HG02798 (cell line): Measurements from ENCODE around the gene HOXC5.
"Not testable (repeated sequence)": the region's sequence is repeated elsewhere in the genome, so short reads cannot be mapped to it uniquely, and the experiment has no call there.

ENCODE experiments used
- ATAC-seq: cut with Tn5 transposase; IDR thresholded peaks from one replicate; pipeline ENCODE4 v1.9.1; 2021; ENCODE audit warnings: mild to moderate bottlenecking; ENCODE audit not compliant: unreplicated experiment, poor library complexity

HOXC5 gene

DNA sequence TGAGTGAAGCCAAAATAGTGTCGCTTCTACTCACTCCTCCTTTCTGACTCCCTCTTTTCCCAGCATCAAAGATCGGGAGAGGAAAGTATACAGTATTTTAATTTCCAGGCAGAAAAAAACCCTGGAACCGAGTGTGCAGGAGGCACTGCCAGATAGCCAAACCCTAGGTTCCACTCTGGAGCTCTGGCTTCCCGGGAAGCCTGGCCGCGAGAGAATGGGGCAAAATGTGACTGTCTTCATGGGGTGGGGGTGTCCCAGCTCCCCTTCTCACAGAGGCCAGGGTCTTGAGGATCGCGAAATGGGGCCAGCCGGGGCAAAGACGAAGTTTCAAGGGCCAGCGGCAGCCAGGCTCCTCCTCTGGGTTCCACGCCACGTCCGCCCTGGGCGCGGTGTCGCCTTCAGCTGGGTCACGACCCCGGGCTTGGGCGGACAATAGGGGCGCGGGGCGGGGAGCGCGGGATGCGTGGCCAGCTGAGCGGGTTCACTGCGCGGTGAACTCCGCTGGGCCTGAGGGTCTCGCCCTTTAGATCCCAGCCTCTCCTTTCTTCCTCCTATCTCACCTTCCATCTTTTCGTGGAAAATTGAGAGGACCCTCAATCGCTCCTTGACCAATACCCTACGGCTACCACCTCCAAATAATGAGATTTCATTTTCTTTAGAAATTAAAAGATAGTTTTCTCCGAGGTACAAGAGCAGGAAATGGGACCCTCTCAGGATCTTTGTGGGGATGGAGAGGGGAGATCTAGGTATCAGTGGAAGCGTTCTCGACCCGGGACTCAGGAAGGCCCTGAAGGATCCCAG, 27.5 kb downstream of the HOXC5 start:
- no peak for ATAC-seq

DNA sequence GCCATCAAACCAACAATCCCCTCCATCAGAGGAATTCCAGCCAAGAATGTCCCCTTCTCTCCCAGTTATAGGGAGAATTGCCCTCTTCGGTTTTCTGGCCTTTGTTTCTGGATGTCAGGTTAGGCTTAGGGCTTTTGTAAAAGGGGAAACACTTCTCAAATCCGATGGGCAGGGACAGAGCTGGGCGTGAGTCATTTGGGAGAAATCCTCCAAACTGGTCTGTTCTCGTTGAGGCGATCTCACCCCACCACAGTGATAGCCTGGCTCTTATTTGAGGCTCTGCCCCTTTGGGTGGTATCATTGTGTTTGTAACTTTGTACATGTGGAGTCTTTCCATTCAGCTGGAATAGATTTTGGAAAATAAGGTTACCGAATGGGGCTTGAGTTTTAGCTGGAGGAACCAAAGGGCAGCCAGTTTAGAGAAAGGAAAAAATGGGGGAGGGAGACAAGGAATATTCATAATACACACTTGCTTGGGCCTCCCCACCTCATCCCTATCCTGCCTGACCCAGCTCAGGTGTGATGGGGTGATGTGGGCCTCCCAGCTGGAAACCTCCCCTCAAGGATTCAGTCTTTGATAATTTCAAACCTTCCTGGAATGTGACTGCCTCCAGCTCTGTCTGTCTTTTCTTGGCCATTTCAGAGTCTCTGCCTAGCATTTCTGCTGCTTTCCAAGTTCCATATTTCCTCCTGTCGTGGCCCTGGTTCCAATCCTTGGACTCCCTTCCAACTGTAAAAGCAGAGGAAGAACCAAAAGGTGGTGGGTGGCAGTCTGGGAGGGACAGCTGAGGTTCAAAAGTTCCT, 28.3 kb downstream of the HOXC5 start:
- ATAC-seq: no peak

DNA sequence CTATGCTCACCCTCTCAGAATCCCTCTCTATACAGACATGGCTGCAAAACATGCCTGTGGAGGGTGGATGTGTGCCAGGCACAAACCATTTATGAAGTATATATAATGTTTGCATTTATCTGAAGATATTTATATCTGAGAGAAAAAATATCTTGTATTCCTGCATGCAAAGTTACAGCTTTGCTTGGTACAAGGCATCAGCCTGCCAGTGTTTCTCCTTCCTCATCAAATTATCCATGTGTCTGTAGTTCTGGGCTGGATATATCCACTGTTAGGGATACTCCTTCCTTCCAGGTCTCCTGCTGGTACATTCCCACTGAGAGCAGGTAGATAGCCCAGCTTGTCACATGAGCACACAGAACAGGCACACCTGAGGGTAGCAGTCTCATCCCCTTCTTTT, 32.8 kb downstream of the HOXC5 start:
- no peak for ATAC-seq

DNA sequence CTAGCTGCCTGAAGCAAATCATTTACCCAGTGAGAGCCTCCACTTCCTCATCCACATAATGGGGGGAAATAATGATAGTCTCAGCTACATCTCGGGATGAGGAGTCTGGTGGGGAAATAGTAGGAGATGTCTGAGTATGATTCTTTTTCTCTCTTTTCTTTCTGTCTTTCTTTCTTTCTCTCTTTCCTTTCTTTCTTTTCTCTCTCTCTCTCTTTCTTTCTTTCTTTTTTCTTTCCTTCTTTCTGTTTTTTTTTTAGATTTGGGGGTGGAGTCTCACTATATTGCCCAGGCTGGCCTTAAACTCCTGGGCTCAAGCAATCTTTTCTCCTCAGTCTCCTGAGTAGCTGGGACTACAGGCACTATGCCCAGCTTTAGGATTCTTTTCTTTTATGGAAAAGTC, 33.6 kb downstream of the HOXC5 start:
- no peak for ATAC-seq

DNA sequence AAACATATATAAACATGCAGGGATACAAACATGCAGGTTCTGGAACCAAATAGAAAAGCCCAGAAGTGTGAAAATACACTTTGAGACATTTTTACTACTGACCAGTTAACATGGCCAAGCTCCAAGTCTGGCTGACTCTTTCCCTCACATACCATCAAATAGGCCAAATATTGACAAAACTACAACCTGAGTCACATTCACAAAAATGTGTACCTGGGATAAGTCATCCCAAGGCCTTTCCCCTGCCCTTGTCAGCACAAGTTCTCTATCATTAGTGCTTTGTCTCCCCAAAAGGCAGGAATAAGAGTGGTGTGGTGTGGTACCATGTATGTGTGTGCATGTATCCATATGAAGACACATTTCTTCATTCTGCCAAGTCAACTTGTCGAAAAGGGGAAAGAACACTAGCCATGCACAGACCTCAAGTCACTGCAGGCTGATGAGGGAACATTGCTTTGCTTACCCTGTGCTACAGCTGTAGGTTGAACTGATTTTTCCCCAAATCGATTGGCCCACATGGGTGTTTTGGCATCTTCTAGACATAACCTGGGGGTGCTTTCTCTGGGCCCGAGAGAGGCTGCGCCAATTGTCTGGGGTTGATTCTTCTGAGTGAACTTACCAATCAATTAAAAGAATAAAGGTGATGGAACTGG, 35.7 kb downstream of the HOXC5 start:
- ATAC-seq: no peak

DNA sequence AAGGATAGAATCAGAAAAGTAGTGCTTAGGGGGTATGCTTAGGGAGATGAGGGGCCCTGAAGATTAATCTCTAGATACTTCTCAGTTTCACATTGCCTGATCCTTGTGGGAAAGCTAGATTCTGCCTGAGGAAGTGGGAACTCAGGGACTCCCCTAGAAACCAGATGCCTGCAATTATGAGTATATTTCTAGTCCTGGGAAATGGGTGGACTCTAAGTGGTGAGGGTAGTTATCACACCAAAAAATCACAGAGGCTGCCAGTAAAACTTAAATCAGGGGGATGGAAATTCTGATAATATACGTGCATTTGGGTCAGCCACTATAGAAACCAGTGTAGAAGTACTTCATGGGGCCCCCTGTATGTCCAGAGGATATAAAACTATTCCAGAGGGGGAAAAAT, 39.1 kb downstream of the HOXC5 start:
- no peak for ATAC-seq

DNA sequence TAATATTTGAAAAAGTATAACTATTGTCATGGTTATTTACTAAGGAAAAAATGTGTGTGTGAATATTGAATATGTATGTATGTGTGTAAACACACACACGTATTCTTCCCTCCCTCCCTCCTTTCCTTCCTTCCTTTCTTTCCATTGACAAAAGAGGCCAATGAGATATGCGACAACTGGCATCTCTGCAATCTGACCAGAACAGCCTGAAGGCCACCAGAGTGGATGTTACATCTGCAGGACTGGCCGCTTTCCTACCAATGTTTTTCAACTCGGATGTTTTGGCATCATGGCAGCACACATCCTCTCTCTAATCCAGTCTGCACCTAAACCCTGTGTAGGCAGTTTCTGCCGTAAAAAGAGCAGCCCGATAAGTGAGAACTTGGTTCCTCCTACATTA, 41.5 kb downstream of the HOXC5 start:
- no peak for ATAC-seq

DNA sequence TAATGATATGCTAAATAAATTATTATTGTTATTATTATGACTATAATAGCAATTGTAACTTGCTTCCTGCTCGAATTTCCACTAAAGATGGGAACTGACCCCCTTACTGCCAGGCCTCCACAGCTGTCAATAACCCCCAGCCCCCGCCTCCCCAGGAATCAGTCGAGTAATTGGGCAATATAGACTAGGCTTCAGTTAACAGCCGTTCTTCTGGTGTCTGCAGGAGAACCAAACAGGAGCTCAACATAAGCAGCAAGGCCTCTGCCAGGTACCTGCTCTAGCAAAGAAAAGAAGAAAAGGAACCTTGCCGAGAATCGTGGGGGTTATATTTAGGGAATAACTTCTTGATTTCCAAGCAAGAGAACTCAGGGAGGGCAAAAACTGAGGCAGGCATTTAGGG, 42.6 kb downstream of the HOXC5 start:
- ATAC-seq: no peak

DNA sequence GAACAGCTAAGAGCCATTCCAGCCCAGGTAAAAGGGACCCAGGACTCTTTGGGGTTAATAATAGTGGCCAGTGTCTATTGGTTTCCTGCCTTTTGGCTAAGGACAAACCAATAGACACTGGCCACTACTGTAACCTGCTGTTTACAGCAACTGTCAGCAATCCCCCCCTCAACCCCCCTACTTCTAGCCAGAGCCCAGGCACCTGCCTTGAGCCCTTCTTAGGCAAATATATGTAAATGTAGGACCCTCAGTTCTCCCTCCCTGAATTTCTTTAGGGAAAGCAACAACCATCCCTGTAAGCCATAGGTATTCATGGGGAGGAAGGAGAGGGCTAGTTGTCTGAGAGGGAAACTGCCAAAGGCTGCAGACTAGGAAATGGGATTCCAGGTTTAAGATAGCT, 43.1 kb downstream of the HOXC5 start:
- ATAC-seq: no peak

DNA sequence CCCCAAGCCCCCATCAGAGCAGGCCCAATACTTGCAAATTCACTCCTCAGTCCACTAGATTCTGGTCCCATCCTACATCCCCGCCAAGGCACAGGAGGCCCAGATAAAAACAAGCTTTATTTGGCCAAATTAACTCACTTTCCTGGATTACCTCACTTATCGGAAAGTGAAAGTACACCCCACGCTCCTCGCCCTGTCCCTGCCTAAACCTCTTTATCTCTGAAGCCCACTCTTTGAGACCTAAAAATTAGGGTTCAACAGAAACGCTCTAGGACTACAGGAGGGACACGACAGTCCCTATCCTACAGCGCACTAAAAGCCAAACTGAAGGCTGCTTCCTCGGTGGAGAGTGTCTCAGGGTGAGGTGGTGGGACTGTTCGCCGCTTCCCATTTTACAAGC, 45.0 kb downstream of the HOXC5 start:
- ATAC-seq: not testable (repeated sequence)

DNA sequence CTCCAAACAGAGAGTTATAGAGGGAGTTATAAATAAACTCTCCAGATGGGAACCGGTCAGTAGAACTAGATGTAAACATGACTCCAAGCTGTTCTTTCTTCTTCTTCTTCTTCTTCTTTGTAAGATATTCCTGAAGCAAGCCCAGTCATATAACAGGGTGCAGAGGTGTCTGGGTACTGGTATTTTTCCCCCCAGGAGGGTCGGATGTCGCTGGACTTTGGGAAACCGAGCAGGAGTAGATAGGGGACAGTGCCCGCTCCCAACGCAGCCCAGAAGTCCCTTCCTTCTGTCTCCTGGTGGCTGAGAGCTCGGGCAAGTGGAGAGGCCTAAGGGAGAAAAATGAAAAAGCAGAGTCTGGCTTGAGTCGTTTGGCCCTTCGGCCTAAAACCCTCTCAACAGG, 46.3 kb downstream of the HOXC5 start:
- ATAC-seq: not testable (repeated sequence)

DNA sequence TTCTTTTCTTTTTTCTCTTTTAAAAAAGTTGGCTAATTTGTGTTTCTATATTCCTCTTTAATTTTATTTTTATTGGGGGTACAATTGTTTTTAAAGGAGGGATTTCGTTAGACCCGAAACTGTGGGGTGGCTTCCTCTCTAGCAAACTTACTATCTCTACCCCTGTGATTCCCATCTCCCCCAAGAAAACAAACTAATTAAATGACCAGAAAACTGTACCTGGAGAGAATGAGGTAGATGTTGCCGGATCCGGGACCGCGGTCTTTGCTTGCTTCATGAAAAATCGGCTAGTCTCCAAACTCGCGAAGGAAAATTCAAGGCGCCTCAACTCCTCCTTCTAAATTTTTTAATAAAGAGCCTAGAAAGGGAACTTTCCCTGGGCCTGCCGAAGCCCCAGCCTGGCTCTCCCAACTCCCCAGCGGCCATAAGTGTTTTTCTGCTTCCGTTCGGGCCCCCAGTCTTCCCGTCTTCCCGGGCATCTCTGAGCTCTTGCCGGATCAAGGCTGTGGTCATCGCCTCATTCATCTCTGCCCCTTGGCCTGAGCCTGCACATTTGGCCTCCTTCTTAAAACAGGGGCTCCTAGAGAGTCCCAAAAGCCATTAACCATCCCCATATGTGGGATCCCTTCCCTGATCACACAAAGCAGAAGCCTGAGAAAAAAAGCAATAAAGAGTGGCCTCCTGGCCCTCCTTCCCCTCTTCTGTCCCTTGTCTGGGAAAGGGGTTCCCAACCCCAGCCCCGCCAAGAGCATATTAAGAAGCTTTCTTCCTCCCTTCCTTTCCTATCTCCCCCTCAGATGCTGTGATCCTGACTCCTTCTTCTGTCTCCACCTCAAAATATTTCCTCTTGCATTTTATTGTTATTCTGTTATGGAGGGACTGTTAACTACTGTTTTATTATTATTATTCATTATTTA, 47.4 kb downstream of the HOXC5 start:
- ATAC-seq: not testable (repeated sequence)

DNA sequence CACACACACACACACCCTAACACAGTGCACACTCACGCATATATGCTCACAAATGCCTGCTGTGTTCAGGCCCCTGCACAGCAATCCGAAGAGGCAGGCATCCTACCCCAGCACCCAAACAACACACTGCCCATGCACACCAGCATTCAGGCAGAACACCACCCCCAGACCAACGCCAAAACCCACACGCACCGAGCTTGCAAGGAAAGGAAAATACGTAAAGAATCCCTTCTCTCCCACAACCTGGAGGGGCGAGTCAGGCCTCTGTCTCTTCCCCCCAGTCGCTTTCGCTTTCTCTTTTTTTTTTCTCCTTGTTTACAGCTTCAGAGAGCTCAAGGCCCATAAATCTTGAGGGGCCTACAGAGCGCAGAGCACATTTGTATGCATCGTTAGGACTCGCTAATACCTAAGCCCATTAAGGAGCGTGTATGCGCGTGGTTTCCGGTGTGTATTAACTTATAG, 48.2 kb downstream of the HOXC5 start:
- not testable (repeated sequence) for ATAC-seq

DNA sequence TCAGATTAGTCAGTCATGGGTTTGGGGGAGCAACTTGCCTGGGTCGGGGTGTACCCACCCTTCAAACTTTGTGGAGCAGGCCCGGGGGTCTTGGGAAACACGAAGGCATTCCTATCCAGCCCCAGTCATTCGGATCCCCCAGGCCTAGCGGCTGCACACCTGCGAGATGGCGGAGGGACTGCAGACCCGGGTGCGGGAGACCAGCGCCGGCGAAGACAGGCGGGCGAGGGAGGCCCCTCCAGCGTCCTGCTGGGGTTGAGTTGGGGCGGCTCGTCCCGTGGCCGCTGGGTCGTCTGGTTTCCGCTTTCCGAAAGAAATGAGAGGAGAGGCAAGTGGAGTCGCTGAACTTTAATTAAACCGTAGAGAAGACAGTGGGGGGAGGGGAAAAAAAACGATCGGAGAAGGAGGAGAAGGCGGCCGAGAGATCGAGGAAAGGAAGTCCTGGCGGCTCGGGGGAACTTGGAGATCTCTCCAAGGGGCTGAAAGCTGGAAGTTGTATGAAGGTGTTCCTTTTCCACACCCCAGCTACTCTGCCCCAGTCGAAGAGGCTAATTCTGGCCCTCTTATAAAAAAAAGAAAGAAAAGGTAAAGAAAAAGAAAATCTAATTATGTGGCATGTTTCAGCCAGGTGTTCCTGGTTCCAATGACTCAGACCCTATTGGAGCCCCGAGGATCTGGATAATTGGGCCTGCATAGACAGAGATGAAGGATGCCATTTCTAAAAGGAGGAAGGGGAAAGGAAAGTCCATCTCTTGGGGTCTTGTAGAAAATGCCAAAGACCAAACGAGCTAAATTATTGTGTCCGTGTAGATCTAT, 48.9 kb downstream of the HOXC5 start:
- ATAC-seq: not testable (repeated sequence)

DNA sequence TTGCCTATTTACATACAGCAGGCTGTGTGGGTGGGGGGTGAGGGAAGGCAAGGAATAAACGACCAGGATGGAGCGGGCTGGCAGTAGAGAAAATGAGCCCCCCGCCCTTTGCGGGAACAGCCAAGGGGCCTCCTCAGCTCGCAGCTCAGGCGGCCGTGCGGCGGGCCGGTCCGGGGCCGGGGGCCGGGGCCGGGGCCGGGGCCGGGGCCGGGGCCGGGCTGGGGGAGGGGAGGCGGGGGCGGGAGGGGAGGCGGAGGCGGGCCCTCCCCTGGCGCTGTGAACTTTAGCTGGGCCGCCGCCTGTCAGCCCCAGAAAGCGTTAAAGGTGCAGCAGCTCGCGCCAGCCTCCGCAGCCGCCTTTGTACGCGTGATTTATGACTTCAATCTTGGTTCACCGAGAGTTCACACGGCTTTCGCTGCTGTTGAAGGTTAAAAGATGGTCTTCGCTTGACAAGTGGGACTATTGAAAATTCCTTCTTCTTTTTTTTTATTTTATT, 49.6 kb downstream of the HOXC5 start:
- ATAC-seq: no peak
